GM21737 (cell line): ENCODE data around the gene THSD4.

ENCODE experiments used
- ATAC-seq: cut with Tn5 transposase; IDR thresholded peaks from one replicate; pipeline ENCODE4 v1.9.1; 2021; ENCODE audit warnings: mild to moderate bottlenecking, moderate library complexity; ENCODE audit not compliant: unreplicated experiment

Gene THSD4

DNA sequence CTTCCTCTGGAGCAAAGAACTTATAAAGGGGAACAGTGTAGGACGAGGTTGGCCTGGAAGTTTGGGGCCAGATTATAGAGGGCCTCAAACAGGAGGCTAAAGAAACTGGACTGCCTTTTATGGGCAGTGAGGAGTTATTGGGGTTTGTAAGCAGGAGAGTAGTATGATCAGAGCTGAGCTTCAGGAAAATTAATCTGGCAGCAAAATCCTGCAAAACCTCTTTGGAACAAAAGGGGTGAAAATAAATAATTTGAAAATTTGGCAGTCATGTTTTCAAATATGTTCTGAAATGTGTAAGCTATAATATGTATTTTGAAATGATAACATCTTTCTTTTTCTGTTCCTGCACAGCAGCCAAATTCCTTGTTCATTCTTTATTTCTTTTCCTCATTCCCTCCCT lies 164.9 kb downstream of the THSD4 start:
- ATAC-seq: no peak

DNA sequence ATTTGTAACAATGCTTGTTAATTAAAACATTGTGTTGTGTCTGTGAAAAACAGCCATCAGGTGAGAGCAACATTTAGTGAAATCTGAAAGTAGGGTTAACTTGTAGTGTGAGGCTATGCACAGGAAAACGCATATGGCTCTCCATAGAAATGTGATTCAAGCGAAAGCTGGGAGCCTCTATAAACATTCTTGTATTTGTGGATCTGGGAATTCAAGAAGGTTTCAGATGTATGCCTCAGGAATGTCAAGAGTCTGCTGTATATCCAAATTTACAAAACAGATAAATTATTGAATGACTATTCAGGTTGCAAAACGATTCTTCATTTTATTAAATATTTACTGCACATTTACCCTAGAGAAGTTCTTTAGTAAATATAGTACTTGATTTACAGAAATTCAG lies 166.0 kb downstream of the THSD4 start:
- ATAC-seq: no peak

DNA sequence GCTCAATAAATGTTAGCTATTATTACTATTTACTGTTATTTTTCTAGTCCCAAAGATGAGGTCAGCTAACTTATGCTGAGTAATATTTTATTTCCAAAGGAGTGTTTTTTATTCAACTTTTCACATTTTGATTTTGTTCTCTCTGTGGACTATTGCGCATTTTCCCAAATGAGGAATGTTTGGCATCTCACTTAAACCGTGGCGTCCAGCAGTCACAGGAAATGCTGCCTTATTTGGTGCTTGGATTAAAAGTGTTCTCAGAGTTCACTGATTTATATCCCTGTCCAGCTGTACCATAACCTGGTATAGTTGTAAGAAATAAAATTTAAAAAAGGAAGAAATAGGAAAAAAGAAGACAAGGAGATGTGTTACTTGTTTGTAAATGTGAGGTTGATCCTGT lies 166.8 kb downstream of the THSD4 start:
- no peak for ATAC-seq

DNA sequence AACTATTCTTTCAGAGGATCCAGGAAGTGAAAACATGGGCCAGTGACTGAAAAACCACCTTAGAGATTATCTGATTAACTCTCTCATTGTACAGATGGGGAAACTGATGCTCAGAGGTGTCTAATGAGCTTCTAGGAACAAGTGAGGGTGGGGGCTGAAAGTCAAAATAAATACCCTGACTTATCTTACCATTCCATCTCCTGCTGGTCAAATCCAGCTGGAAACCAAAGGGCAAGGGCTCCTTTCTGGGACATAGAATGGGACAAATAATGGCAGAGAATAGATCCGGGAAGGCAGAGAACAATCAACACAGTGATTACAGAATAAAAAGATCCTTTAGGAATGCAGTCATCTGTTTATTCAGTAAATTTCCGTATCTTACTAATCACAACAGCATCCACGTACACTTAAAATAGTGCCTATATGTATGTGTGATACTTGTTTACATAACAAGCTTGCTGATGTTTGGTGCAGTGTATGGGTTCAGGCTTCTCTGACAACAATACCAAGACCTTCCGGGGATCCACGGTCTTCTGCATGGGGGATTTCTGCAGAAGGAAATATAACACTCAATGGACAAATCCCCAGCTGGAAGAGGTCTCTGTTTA lies 173.2 kb downstream of the THSD4 start:
- no peak for ATAC-seq

DNA sequence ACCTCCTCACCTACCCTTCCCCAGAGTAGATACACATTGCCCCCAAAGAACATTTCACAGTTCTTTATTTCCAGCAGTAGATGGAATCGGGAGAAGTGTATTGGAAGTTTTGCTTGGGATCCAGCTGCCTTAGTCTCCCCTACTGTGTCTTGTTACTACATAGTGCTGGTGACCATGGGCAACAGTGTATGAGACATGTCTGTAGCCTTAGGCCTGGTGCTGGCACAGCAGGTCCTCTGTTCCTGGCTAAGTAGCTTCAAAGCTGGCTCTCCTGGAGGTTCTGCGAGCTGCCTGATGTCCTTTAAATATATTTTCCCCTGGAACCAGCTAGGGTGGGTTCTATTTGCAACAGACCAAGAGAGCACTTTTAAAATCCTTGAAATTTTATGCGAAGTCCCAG lies 174.7 kb downstream of the THSD4 start:
- no peak for ATAC-seq

DNA sequence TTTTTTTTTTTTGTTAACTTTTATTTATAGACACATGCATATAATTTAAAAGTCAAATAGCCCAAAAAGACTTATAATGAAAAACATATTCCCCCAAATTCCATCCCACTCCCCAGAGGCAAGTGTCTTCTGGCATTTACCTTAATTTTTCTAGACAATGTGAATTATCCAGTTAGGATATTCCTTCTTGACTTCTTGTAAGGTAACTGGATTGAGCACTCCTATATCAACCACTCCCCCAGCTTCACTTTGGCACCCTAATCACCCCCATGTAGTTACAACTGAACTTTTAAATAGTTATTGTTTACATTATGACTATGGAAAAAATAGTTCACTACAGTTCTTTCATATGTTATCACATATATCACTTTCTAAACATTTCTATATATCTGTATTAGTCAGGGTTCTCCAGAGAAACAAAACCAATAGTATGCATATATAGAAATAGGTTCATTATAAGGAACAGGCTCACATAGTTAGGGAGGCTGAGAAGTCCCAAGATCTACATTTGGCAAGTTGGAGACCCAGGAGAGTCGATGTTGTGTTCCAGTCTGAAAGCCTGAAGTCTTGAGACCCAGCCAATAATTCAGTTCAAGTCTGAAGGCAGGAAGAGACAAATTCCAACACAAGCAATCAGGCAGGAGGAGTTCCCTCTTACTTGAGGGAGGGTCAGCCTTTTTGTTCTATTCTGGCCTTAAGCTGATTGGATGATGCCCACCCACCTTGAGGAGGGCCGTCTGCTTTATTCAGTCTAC lies 175.8 kb downstream of the THSD4 start:
- no peak for ATAC-seq

DNA sequence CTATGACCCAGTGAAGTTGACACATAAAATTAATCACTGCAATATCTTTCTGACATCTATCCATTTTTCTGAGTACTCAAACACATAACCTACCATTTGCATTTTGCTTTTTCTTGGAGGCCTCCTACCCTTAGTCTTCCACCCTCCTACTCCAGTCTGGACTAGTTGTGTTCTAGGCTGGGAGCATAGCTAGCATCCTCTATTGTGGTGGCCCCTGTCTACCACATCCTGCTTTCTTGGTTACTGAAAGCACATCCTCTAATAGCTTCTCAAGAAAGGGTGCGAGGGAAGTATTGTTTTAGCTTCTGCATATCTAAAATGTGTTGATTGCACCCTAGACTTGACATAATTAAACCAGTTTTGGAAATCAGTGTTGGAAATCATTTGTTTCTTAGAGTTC lies 176.5 kb downstream of the THSD4 start:
- no peak for ATAC-seq

DNA sequence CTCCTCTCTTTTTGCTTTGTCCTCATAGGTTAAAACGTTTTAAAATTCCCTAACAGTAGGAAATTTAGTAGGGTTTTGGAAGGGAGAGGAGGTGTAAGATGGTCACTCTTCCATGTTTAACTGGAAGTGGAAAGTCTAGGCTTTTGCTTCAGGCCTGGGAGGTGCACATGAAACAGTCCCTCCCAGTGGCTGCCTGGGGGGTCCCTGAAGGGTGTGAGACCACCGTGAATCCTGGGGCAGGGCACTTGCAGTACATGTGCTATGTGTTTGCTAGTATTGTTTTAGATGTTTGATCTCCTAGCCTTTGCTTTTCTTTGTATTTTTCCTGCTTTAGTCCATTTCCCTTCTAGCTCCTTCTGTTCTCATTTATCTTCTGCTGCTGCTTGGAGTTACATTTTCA lies 178.5 kb downstream of the THSD4 start:
- no peak for ATAC-seq

DNA sequence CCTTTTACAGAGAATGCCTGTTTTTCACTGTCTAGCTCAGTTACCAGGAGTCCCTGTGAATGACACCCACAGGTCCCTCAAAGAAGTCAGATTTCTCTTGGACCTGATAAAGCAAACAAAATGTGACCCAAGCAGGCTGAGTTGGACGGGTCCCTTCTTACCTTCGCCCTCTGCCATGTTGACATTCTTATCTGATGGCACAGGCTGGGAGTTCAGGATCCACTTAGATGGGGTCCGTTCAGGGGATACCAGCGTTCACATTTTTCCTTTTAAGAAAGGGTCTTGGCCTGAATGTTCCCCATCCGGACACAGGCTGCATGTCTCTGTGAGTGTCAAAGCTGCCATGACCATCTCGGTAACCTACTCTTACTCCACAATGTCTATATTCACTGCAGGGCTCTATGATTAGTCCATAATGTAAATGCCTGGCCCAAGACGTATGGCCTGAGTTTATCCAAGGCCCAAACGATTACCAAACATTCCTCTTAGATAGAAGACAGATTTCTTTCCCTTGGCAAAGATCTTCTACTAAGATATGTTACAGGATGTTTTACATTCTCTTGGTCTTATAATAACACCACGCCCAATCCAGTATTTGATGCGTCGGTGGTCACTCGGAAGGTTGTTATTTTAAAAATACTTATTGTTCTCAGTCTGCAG lies 179.1 kb downstream of the THSD4 start:
- ATAC-seq: no peak

DNA sequence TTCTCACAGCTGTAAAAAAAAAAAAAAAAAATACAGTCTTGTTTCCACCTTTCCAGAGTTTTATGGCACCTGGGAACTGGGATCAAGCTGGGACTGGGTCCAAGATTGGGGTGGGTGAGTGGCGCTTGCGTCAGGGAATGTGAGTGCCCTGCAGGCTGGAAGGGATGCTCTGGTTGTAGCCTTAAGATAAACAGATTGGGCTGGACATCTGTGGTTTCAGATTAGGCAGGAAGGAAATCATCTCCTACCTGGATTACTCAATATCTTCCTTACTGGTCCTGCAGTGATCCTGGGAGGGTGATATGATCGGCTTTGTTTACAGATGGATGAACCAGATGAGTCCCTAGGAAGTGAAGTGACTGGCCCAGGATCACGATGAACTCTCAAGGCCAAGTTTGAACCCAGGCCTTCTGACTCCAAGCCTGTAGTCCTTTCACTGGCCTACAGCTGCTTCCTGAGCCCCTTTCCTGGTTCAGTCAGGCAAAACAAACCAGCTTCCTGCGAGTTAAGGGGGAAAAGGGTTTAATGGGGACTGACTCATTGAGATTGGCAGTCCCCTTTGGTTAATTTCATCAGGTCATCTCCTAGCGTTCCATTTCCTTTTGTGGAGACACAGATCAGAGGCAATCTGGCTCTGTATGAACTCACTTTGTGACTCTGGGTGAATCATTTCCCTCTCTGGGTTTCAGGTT lies 179.8 kb downstream of the THSD4 start:
- no peak for ATAC-seq

DNA sequence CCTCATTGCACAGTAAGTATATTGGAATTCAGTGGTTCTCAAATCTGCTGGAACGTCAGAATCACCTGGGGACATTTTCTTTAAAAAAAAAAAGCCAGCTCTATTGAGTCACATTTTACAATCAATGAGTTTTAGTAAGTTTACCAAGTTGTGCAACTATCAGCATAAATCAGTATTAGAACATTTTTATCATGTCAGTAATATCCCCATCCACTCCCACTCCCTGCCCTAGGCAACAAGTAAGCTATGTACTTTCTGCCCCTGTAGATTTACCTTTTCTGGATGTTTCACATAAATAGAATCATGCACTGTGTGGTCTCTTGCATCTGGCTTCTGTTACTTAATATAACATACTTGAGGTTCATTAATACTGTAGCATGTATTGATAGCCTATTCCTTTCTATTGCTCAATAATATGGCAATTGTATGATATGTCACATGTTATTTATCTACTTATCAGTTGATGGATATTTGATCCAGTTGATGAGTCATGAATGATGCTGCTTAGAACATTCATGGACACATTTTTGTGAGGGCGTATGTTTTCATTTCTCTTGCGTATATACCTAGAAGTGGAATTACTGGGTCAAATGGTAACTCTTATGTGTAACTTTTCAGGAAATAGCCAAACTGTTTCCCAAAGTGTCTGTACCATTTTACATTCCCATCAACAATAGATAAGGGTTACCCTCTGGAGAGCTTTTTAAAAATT lies 180.5 kb downstream of the THSD4 start:
- no peak for ATAC-seq

DNA sequence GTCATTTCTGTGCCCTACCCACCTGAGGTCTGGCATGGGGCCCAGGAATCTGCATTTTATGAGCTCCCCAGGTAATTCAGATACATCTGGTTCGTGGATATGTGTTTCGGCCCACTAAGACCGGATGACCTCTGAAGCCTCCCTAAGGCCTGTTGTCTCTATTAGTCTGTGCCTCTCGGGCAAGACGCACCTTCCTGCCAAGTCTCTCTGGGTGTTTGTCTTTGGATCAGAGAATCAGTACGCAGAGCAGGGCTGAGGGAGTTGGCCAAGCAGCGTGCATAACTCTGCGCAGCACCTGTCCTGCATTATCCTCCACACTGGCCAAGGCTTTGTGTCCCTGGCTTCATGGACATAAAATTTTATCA lies 181.0 kb downstream of the THSD4 start:
- ATAC-seq: no peak

DNA sequence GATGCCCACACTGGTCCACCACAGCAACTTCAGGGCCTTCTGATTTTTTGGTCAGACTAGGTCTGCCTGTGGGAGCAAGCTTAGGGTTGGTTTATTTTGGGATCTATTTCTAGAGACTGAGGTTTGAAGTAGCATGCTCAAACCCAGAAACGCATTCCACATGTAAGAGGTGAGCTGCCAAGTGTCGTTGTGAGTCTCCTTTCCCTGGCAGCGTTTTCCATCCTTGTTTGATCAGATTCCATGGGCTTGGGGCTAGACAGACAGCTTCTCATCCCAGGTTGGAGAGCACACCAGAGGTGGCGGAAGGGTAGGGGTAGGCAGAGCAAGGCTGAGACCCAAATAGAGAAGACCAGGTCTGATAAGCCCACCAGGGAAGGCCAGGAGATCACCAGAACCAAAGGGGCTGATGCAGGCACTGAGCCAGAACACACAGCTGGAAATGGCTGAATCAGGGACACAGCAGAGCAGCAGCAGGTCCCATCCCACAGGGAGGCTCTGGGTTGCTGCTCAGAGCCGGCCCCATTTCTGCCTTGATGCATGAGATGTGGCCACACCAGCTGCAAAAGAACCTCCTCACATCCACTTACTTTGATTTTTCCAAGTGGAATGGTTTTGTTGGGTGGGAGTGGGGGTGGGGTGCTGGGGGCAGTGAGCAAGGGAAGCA lies 186.8 kb downstream of the THSD4 start:
- ATAC-seq: no peak

DNA sequence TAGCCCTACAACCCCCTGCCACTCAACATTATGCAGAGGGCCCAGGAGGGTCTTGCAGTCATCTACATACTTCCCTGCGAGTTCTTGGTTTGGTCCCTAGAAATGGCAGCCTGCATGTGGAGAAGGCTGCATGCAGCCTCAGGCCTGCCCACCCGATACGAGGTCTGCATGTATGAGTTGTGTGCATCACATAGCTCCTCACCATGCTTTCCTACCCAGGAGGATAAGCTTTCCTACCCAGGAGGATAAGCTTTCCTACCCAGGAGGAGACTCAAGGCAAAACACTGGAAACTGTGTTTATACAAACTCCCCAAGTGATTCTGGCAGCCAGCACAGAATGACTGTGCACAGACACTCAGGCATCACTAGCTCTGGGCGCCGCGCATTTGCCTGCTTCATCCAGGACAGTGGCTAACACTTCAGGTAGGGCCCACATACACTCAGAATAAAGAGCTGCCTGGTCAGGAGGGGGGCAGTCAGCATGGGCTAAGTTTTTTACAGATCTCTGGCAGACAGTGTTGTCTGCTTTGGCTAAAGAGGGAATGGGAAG lies 187.7 kb downstream of the THSD4 start:
- ATAC-seq: no peak

DNA sequence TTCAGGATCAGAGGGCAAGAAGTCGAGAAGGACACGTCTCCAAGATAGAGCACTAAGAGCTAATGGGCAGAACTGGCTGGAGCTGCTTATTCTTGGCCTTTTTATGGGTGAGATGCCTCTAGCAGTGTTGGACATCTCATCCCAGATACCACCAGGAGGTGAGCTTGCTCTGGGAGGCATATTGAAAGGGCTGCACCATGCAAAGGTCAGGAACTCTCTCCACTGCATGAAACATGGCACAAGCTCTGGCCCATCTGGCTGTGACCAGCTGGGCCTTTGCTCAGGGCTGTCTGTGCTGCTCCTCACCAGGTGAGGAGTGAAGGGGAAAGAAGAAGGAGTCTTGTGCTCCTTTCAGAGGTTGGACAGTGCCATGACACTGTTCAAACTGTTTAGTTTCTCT lies 188.7 kb downstream of the THSD4 start:
- no peak for ATAC-seq

DNA sequence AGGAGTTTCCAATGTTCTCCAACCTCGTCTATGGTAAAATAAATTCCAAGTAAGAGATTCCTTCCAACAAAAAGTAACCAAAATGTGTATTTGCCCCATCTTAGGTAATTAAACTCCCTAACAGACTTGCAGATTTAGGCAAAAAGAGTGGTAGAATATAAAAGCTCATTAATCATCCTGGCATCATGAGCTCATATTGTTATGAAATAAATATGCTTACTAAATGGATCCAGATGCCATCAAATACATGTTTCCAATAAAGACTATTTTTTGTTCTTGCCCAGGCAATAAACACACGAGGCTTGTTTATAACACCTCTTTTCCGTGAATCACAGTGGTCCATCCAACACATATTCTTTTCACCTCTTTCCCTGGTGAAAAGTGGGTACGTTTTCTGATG lies 189.4 kb downstream of the THSD4 start:
- ATAC-seq: no peak

DNA sequence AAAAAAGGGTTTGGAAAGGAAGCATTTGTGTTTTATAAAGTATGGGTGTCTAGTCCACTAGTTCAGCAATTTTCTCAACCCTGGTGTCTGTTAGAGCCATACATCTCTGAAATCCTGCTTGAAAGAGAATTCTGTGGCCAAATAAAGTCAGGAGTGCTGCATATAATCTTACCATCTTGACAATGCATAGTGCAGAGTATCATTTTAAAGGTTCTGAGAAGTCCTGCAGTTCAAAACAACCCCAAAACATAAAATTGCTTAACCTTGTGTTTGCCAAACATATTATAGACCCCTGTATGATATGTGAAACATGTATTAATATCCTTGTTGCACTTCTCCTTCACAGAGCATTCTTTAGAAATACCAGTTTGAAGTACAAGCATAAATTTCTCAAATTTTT lies 191.3 kb downstream of the THSD4 start:
- no peak for ATAC-seq

DNA sequence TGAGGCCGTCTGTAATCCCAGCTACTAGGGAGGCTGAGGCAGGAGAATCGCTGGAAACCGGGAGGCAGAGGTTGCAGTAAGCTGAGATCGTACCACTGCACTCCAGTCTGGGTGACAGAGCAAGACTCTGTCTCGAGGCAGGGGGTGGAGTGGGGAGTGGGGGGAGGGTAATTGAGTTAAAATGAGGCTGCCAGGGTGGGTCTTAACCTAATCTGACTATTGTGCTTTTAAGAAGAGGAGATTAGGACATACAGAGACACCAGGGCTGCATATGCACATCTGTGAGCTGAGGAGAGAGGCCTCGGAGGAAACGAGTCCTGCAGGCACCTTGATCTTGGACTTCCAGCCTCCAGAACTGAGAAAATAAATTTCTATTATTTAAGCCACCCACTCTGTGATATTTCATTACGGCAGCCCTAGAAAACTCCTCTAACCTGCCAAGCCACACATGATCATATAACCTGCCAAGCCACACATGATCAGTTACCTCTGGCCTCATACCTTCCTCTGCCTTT lies 197.0 kb downstream of the THSD4 start:
- no peak for ATAC-seq

DNA sequence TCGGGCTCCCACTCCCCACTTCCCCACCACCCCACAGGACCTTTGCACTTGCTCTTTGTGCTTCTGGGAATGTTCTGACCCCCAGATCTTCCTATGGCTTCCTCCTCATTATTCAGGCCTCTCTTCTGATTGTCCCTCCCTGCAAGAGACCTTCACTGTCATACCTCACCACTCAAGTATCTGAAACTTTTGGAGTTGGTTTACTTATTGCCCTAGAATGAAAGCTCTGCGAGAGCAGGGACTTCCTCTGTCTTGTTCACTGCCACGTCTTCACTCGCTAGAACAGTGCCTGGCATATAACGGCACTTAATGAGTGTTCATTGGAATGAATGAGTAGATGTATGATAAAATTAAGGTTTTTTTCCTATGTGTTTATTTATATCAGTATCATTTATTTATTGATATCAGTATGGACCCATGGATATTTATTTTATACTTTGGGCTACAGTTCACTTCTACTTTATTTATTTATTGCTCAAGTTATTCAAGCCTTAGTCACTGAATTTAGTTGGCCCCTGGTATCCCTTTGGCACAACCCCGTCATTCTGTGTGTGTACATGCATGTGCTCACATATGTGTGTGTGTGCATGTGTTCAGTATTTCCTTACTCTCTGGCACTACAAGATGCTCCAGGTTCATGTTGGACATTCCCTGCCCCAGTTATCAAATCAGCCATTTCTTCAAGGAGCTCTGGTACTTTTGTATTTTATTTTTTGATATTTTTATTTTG lies 197.6 kb downstream of the THSD4 start:
- ATAC-seq: no peak

DNA sequence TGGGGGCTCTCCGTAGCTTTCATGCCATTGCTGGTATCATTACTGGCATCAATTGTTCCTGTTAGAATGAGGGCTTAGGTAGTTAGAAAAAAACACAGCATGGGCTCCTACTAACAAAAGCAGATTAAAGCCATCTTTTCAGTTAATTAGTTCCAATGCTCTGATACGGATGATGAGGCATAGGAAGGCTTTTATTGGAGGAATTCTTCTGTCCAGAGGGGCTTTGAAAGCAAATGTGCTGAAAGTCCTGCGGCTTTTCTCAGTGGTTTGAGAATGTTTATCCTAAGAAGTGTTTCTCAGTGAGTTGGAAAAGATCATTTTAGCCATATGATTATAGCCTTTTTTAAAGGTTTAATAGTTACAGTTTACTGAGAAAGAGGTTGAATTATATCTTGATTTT lies 198.5 kb downstream of the THSD4 start:
- ATAC-seq: no peak
